NT2/D1 (cell line): ENCODE measurements around the gene SPATA2.
A peak's percentile ranks its signal among the peaks of the same experiment; 100 is the strongest.

Experiments used
- DNase-seq: peaks from one replicate; pipeline ENCODE4 v3.0.0-alpha.2; 2011; ENCODE audit warnings: low read depth, low spot score
- H3K27me3 ChIP-seq: 2 replicates; pipeline ENCODE4 v1.6.0; 2011; ENCODE audit warnings: mild to moderate bottlenecking; ENCODE audit not compliant: insufficient read length, insufficient read depth
- H3K36me3 ChIP-seq: 2 replicates; pipeline ENCODE4 v1.6.1; 2011; ENCODE audit warnings: mild to moderate bottlenecking, low read length, mixed read lengths; ENCODE audit not compliant: insufficient read depth, insufficient read length
- H3K4me1 ChIP-seq: 2 replicates; pipeline ENCODE4 v1.5.1; 2011; ENCODE audit not compliant: insufficient read depth, insufficient read length
- H3K4me3 ChIP-seq: 2 replicates; pipeline ENCODE4 v1.5.1; 2011; ENCODE audit warnings: low read depth; ENCODE audit not compliant: insufficient read length
- H3K9ac ChIP-seq: 2 replicates; pipeline ENCODE4 v1.6.0; 2011; ENCODE audit warnings: low read depth; ENCODE audit not compliant: insufficient read length
- H3K9me3 ChIP-seq: 2 replicates; pipeline ENCODE4 v1.5.1; 2011; ENCODE audit warnings: mild to moderate bottlenecking, low read length; ENCODE audit not compliant: insufficient read depth
- SUZ12 ChIP-seq: IDR thresholded peaks from 2 replicates; pipeline ENCODE4 v1.6.1; 2011; ENCODE audit not compliant: insufficient read length, insufficient read depth; ENCODE audit errors: extremely low read depth
- YY1 ChIP-seq: IDR thresholded peaks from 2 replicates; pipeline ENCODE4 v1.6.1; 2011; ENCODE audit not compliant: insufficient read length, insufficient read depth
- ZNF274 ChIP-seq: IDR thresholded peaks from 2 replicates; pipeline ENCODE4 v1.6.1; 2011; ENCODE audit warnings: mild to moderate bottlenecking, low read depth, low read length

Gene SPATA2

GRCh38 chr20:49941456-49941855 lies 26.1 kb upstream of the SPATA2 start:
- Histone ChIP-seq H3K9ac (no peak overlapping the region), H3K36me3 (peaks cover 74% of the 10 kb centered on the region), H3K9me3 (no peaks in the 10 kb centered on the region), H3K4me3 (no peak overlapping the region), H3K4me1 (peaks cover 11% of the 10 kb centered on the region), H3K27me3 (no peaks in the 10 kb centered on the region)
- no peak for TF ChIP-seq ZNF274
- no peak for TF ChIP-seq SUZ12
- TF ChIP-seq YY1 = no peak
- DNase-seq = no peak

- Histone ChIP-seq H3K36me3 (peaks cover 49% of the 10 kb centered on the region), H3K4me3 (no peak overlapping the region), H3K9ac (peak overlapping the region; percentile 11), H3K9me3 (no peaks in the 10 kb centered on the region), H3K4me1 (peaks cover 11% of the 10 kb centered on the region), H3K27me3 (no peaks in the 10 kb centered on the region)
- no peak for TF ChIP-seq SUZ12
- no peak for TF ChIP-seq ZNF274
- no peak for TF ChIP-seq YY1
- DNase-seq = no peak
Observed at GRCh38 chr20:49938173-49939163, 23.1 kb upstream of the SPATA2 start.

- H3K9ac ChIP-seq = peak overlapping the region; percentile 72
- peak overlapping the region; percentile 65 for H3K4me3 ChIP-seq
- H3K4me1 ChIP-seq = peaks cover 11% of the 10 kb centered on the region
- H3K27me3 ChIP-seq = no peaks in the 10 kb centered on the region
- TF ChIP-seq YY1 = peak; percentile 16
- TF ChIP-seq SUZ12 = no peak
- no peak for DNase-seq
- H3K36me3 ChIP-seq = peaks cover 38% of the 10 kb centered on the region
- no peaks in the 10 kb centered on the region for H3K9me3 ChIP-seq
Observed at GRCh38 chr20:49937027-49937929, 21.9 kb upstream of the SPATA2 start.

- Histone ChIP-seq H3K4me1 (peaks cover 11% of the 10 kb centered on the region), H3K36me3 (peaks cover 29% of the 10 kb centered on the region), H3K4me3 (peak within 1 kb of the TSS; percentile 65), H3K9me3 (no peaks in the 10 kb centered on the region), H3K9ac (peak within 1 kb of the TSS; percentile 72), H3K27me3 (no peaks in the 10 kb centered on the region)
- DNase-seq = peak; percentile 81
- TF ChIP-seq SUZ12 = no peak
- TF ChIP-seq YY1 = peak; percentile 82
- TF ChIP-seq ZNF274 = no peak
Observed at GRCh38 chr20:49936153-49937026, 21.1 kb upstream of the SPATA2 start, which contains the start of gene RNF114. RNF114 (plus strand) TSS chr20:49936397; CDS start chr20:49936413, 16 bp downstream.

GRCh38 chr20:49935746-49936152 lies 20.4 kb upstream of the SPATA2 start:
- DNase-seq = no peak
- H3K9me3 ChIP-seq = no peaks in the 10 kb centered on the region
- H3K4me1 ChIP-seq = peaks cover 7% of the 10 kb centered on the region
- H3K4me3 ChIP-seq = peak overlapping the region; percentile 13
- H3K36me3 ChIP-seq = peaks cover 23% of the 10 kb centered on the region
- H3K27me3 ChIP-seq = no peaks in the 10 kb centered on the region
- TF ChIP-seq SUZ12 = no peak
- TF ChIP-seq ZNF274 = no peak
- no peak for TF ChIP-seq YY1
- no peak overlapping the region for H3K9ac ChIP-seq

GRCh38 chr20:49929142-49929494 lies 13.8 kb upstream of the SPATA2 start:
- Histone ChIP-seq H3K9ac (no peak overlapping the region), H3K4me3 (no peak overlapping the region), H3K27me3 (no peaks in the 10 kb centered on the region), H3K36me3 (no peaks in the 10 kb centered on the region), H3K4me1 (no peaks in the 10 kb centered on the region), H3K9me3 (no peaks in the 10 kb centered on the region; the same call in 1 of the 2 replicates)
- TF ChIP-seq ZNF274 = no peak
- no peak for TF ChIP-seq YY1
- TF ChIP-seq SUZ12 = no peak
- no peak for DNase-seq
